Measurements from ENCODE around the gene TNIK.

TNIK gene

GRCh38 chr3:171429635-171430034 lies 30.6 kb downstream of the TNIK start:
- Histone ChIP-seq H3K4me3 (ENCODE audit: low read depth, low read length, poor library complexity, severe bottlenecking) (no peak overlapping the region), H3K9me3 (ENCODE audit: low read length) (no peaks in the 10 kb centered on the region), H3F3A (ENCODE audit: insufficient read depth, low read length) (no peaks in the 10 kb centered on the region), H4K20me1 (ENCODE audit: insufficient read depth, low read length) (no peaks in the 10 kb centered on the region), H3K27ac (ENCODE audit: low read depth, low read length, poor library complexity, severe bottlenecking) (no peak overlapping the region), H2AFZ (ENCODE audit: low read length) (no peak overlapping the region), H3K9me2 (ENCODE audit: low read depth, low read length) (no peaks in the 10 kb centered on the region), H3K79me2 (ENCODE audit: insufficient read depth, low read length) (no peaks in the 10 kb centered on the region), H3K4me2 (ENCODE audit: low read length) (no peak overlapping the region), H3K9ac (ENCODE audit: low read length) (no peak overlapping the region), H3K36me3 (ENCODE audit: insufficient read depth, low read length) (no peaks in the 10 kb centered on the region), H3K27me3 (ENCODE audit: insufficient read depth, low read length) (no peaks in the 10 kb centered on the region), H3K4me1 (ENCODE audit: insufficient read depth, low read length, severe bottlenecking) (no peaks in the 10 kb centered on the region)
- TF ChIP-seq EZH2 (IDR thresholded peaks at IDR 0.05; ENCODE audit: borderline replicate concordance, low read length) = no peak
- TF ChIP-seq, protein P1, sequence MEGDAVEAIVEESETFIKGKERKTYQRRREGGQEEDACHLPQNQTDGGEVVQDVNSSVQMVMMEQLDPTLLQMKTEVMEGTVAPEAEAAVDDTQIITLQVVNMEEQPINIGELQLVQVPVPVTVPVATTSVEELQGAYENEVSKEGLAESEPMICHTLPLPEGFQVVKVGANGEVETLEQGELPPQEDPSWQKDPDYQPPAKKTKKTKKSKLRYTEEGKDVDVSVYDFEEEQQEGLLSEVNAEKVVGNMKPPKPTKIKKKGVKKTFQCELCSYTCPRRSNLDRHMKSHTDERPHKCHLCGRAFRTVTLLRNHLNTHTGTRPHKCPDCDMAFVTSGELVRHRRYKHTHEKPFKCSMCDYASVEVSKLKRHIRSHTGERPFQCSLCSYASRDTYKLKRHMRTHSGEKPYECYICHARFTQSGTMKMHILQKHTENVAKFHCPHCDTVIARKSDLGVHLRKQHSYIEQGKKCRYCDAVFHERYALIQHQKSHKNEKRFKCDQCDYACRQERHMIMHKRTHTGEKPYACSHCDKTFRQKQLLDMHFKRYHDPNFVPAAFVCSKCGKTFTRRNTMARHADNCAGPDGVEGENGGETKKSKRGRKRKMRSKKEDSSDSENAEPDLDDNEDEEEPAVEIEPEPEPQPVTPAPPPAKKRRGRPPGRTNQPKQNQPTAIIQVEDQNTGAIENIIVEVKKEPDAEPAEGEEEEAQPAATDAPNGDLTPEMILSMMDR (IDR thresholded peaks at IDR 0.05; ENCODE audit: low read length) = no peak

DNA sequence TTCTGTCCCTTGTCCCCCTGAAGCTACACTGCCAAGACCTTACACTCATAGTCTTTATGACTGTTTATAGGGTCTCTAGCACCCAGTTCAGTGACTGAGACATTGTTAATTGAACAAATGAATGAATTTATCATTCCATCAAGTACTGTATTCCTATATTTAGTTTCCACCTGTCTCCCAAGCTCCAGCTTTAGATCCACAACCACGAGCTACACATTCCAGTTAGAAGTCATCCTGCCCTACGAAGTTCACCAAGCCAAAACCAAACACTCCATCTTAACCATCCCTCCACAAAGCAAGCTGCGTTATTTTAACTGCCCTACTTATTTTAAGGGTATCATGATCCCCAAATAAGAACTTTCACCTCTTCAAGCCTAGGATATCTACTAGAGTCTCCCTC lies 31.3 kb downstream of the TNIK start:
- Histone ChIP-seq H3K4me2 (ENCODE audit: low read length) (no peak overlapping the region), H3K79me2 (ENCODE audit: insufficient read depth, low read length) (no peaks in the 10 kb centered on the region)

GRCh38 chr3:171428321-171428787 lies 31.9 kb downstream of the TNIK start:
- Histone ChIP-seq H3K9ac (ENCODE audit: low read length) (no peak overlapping the region), H3K4me1 (ENCODE audit: insufficient read depth, low read length, severe bottlenecking) (no peaks in the 10 kb centered on the region), H3F3A (ENCODE audit: insufficient read depth, low read length) (no peaks in the 10 kb centered on the region), H3K9me2 (ENCODE audit: low read depth, low read length) (no peaks in the 10 kb centered on the region), H3K9me3 (ENCODE audit: low read length) (no peaks in the 10 kb centered on the region), H3K36me3 (ENCODE audit: insufficient read depth, low read length) (no peaks in the 10 kb centered on the region), H3K27me3 (ENCODE audit: insufficient read depth, low read length) (no peaks in the 10 kb centered on the region), H3K79me2 (ENCODE audit: insufficient read depth, low read length) (no peaks in the 10 kb centered on the region), H3K27ac (ENCODE audit: low read depth, low read length, poor library complexity, severe bottlenecking) (no peak overlapping the region), H2AFZ (ENCODE audit: low read length) (no peak overlapping the region), H3K4me3 (ENCODE audit: low read depth, low read length, poor library complexity, severe bottlenecking) (no peak overlapping the region), H4K20me1 (ENCODE audit: insufficient read depth, low read length) (no peaks in the 10 kb centered on the region), H3K4me2 (ENCODE audit: low read length) (no peak overlapping the region)
- no peak for TF ChIP-seq EZH2 (IDR thresholded peaks at IDR 0.05; ENCODE audit: borderline replicate concordance, low read length)
- TF ChIP-seq, protein P1 (IDR thresholded peaks at IDR 0.05; ENCODE audit: low read length) = no peak

More for the DNA sequence above, 31.3 kb downstream of the TNIK start:
- Histone ChIP-seq H4K20me1 (ENCODE audit: insufficient read depth, low read length) (no peaks in the 10 kb centered on the region), H2AFZ (ENCODE audit: low read length) (no peak overlapping the region), H3K4me1 (ENCODE audit: insufficient read depth, low read length, severe bottlenecking) (no peaks in the 10 kb centered on the region), H3F3A (ENCODE audit: insufficient read depth, low read length) (no peaks in the 10 kb centered on the region), H3K9me2 (ENCODE audit: low read depth, low read length) (no peaks in the 10 kb centered on the region), H3K4me3 (ENCODE audit: low read depth, low read length, poor library complexity, severe bottlenecking) (no peak overlapping the region), H3K27me3 (ENCODE audit: insufficient read depth, low read length) (no peaks in the 10 kb centered on the region), H3K9me3 (ENCODE audit: low read length) (no peaks in the 10 kb centered on the region), H3K36me3 (ENCODE audit: insufficient read depth, low read length) (no peaks in the 10 kb centered on the region), H3K27ac (ENCODE audit: low read depth, low read length, poor library complexity, severe bottlenecking) (no peak overlapping the region), H3K9ac (ENCODE audit: low read length) (no peak overlapping the region)
- TF ChIP-seq EZH2 (IDR thresholded peaks at IDR 0.05; ENCODE audit: borderline replicate concordance, low read length) = no peak
- TF ChIP-seq, protein P1 (IDR thresholded peaks at IDR 0.05; ENCODE audit: low read length) = no peak

Data from OCI-LY1 (cell line).